Measurements from ENCODE around the gene MACROH2A2. TPM values are rescaled to one million over a fixed set of nuclear protein-coding genes. Genes with fewer than 3 reads are reported as not detected.

The MACROH2A2 gene
- total RNA-seq, 2 experiments from 2014 or later, result 3.6 to 4.2 TPM

DNA sequence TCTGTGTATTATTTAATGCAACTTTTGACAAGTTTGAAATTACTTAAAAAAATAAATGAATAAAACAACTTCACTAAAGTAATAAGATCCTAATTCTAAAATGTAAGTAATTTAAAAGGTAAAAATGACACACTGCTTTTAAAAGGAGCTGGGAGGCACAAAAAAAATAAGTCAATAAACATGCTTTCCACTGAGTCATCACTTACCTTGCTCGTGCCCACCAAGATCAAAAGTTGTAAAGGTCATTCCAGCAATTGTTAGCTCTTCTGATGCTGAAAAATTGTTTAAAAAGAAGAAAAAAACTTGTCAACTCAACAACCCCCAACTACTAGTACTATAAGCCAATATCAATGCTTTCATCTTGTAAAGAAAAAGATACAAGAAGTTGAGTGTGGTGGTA, 108.2 kb downstream of the MACROH2A2 start:
- POLR2A ChIA-PET, result interaction anchor here (1.2 kb wide), 1 partner anchor 15 kb away, joined by 4 read pairs; the partner anchor contains the start of gene TYSND1
- intact Hi-C loops (cut with DNase I, micrococcal nuclease), result loop anchor here (1.0 to 5.0 kb wide), 4 partner anchors 14 to 1068 kb away; partner anchors contain the start of genes PALD1 (in 1 of the 2), SGPL1 (in 1 of the 2) and TYSND1 (in 1 of the 2)
- Mint-ChIP-seq H3K36me3 (ENCODE audit: low read depth) (peaks cover 65% of the 10 kb centered on the region), H3K27me3 (no peaks in the 10 kb centered on the region), H3K4me1 (peaks cover 59% of the 10 kb centered on the region), H3K9me3 (ENCODE audit: low read depth) (no peaks in the 10 kb centered on the region), H3K27ac (peak overlapping the region; percentile 90), H3K4me3 (peak overlapping the region; percentile 17)
- DNase-seq, result no peak
- CTCF ChIA-PET, result interaction anchor here (0.6 to 3.7 kb wide), 4 partner anchors 12 to 84 kb away, joined by 3 to 74 read pairs (median 4); partner anchors contain the start of gene TYSND1
- no peak for ATAC-seq

Other genes with a start within 250 kb of the MACROH2A2 start
- gene AIFM2, start 80.0 kb downstream of the MACROH2A2 start, total RNA-seq, result 1 to 10 TPM; 4.6 to 5.2 TPM
- gene TYSND1, start 93.9 kb downstream of the MACROH2A2 start, total RNA-seq, result 10 to 100 TPM; 11.5 to 14.9 TPM
- gene SAR1A, start 117.7 kb downstream of the MACROH2A2 start, total RNA-seq, result 100 to 1,000 TPM in 1 of 2 experiments, 10 to 100 TPM in 1; 89.4 to 107 TPM
- gene PPA1, start 180.6 kb downstream of the MACROH2A2 start, total RNA-seq, result 100 to 1,000 TPM; 286 to 328 TPM
- gene NPFFR1, start 231.2 kb downstream of the MACROH2A2 start, total RNA-seq, result not detected

Data from activated CD4-positive, alpha-beta T cell treated with anti-CD3 and anti-CD28 coated beads for 36 hours (primary cell).